Stimulated activated CD4-positive, alpha-beta T cell treated with anti-CD3 and anti-CD28 coated beads, TNF-alpha, amount 100 ng/mL, for 4 hours (primary cell): ENCODE measurements around the gene ERICH6B.

ENCODE experiments used
- DNase-seq, 3 experiments: peaks; one replicate each; pipeline ENCODE4 v3.0.0-alpha.2; 2020; ENCODE audit warnings: low read depth in 3 of 3

ERICH6B gene

DNA sequence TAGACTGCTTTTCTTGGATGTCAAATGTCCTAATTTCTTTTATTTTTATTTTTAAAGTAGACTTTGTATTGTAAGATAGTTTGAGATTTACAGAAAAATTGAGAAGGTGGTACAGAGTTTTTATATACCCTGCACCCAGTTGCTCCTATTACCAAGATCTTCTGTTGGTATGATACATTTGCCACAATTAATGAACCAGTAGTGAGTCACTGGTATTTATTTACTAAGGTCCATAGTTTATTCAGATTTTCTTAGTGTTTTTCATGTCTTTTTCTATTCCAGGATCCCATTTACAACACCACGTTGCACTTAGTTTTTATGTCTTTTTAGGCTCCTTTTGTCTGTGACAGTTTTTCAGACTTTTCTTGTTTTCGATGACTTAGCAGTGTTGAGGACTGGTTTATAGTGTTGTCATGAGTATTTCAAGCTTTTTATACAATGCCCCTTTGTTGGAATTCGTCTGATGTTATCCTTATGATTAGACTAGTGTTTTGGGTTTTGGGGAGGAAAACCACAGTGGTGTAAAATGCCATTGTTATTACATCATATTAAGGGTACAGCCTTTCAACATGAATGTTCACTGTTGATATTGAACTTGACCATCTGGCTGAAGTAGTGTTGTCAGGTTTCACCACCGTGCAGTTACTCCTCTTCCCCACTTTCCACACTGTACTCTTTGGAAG is 114.9 kb downstream of the ERICH6B start:
- DNase-seq = no peak

DNA sequence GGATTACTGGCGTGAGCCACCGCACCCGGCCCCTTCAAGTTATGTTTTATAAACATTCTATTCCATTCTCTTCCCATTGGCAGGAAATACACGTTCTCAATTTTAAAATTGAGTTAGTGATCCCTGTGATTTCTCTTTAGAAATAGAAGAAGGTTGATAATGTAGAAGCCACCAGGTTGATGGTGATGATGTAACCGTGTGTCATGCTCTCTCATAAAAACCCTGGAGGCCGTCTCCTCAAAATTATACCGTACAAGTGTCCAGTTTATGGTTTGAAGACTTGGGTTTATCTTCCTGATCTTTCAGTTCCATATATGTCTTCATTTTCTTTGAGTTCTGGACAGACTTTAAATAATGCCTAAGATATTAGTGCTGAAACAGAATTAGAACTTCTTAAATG is 118.6 kb downstream of the ERICH6B start:
- no peak for DNase-seq

DNA sequence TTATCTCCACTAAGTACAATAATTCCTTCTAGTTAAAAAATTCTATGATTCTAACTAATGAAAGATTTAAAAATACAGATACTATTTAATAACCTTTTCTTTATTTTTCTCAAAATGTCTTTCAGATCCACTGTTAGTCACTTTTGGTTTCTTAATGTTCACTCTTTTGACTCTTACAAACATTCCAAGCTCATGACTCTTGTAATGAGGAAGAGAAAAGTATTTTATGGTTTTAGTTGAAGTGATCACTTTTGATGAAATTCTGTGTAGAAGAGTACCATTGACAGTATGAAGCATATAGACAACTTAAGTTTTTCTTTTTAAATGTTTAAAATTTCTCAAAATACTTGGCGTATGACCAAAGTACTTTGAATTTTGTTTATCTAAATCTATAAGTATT is 123.0 kb downstream of the ERICH6B start:
- no peak for DNase-seq
